ENCODE results near the gene C10orf95. TPM values are rescaled to one million over a fixed set of nuclear protein-coding genes. Genes with fewer than 3 reads are reported as not detected.

C10orf95 gene
- total RNA-seq, 1 donor from 2014 or later, result not detected

DNA sequence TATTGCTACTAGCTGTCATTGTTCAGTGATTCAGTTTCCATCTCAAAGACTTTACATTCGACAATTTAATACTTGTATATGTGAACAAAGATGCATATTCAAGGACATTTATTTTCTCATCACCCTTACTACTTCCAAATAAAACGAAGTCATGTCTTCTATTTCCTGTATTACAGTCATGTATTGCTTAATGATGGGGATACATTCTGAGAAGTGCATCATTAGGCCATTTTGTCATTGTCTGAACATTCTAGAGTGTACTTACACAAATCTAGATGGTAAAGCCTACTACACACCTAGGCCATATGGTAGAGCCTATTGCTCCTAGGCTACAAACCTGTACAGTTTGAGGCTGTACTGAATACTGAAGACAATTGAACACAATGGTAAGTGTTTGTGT is 6.5 kb downstream of the C10orf95 start:
- no peak overlapping the region for H3K4me3 Mint-ChIP-seq
- no peaks in the 10 kb centered on the region for H3K36me3 Mint-ChIP-seq
- no peak for TF ChIP-seq CTCF (IDR thresholded peaks at IDR 0.05; ENCODE audit: unreplicated experiment)
- no peak for DNase-seq (ENCODE audit: low spot score in 2 of 2, unreplicated experiment in 2 of 2)
- H3K27ac Mint-ChIP-seq, result no peak overlapping the region
- H3K27me3 Mint-ChIP-seq (ENCODE audit: low read depth), result peaks cover 2% of the 10 kb centered on the region
- H3K9me3 Mint-ChIP-seq, result no peaks in the 10 kb centered on the region
- peaks cover 6% of the 10 kb centered on the region for H3K4me1 Mint-ChIP-seq

GRCh38 chr10:102438374-102438773 is 13.0 kb downstream of the C10orf95 start:
- DNase-seq (ENCODE audit: low spot score in 2 of 2, unreplicated experiment in 2 of 2), result no peak
- Mint-ChIP-seq H3K27ac (no peak overlapping the region), H3K36me3 (no peaks in the 10 kb centered on the region), H3K27me3 (ENCODE audit: low read depth) (peaks cover 9% of the 10 kb centered on the region), H3K9me3 (no peaks in the 10 kb centered on the region), H3K4me3 (no peak overlapping the region), H3K4me1 (peaks cover 14% of the 10 kb centered on the region)
- no peak for TF ChIP-seq CTCF (IDR thresholded peaks at IDR 0.05; ENCODE audit: unreplicated experiment)

GRCh38 chr10:102437515-102437914 is 13.8 kb downstream of the C10orf95 start:
- no peak for DNase-seq (ENCODE audit: low spot score in 2 of 2, unreplicated experiment in 2 of 2)
- no peaks in the 10 kb centered on the region for H3K36me3 Mint-ChIP-seq
- TF ChIP-seq CTCF (IDR thresholded peaks at IDR 0.05; ENCODE audit: unreplicated experiment), result no peak
- H3K27ac Mint-ChIP-seq, result no peak overlapping the region
- no peak overlapping the region for H3K4me3 Mint-ChIP-seq
- peaks cover 14% of the 10 kb centered on the region for H3K4me1 Mint-ChIP-seq
- no peaks in the 10 kb centered on the region for H3K9me3 Mint-ChIP-seq
- peaks cover 9% of the 10 kb centered on the region for H3K27me3 Mint-ChIP-seq (ENCODE audit: low read depth)

DNA sequence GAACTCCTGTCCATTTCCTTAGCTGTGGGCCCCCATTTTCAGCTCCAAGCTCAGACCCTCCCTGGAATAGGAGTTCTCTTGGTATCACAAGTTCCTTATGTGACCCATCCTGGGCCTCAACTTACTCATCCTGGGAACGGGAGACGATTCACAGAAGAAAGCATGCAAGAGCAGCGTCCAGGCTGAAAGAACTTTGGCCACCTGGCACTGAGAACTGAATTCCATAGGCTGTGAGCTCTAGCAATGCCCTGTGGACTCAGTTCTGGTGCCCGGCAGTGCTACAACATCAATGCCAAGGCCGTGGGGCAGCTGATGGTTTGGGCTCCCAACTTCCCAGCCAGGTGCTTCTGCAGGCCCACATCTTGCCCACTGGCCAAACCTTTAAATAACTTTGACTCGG is 15.0 kb downstream of the C10orf95 start:
- H3K36me3 Mint-ChIP-seq, result no peaks in the 10 kb centered on the region
- H3K4me1 Mint-ChIP-seq, result peaks cover 18% of the 10 kb centered on the region
- peaks cover 7% of the 10 kb centered on the region for H3K27me3 Mint-ChIP-seq (ENCODE audit: low read depth)
- no peak for TF ChIP-seq CTCF (IDR thresholded peaks at IDR 0.05; ENCODE audit: unreplicated experiment)
- no peak for DNase-seq (ENCODE audit: low spot score in 2 of 2, unreplicated experiment in 2 of 2)
- no peak overlapping the region for H3K27ac Mint-ChIP-seq
- H3K9me3 Mint-ChIP-seq, result no peaks in the 10 kb centered on the region
- H3K4me3 Mint-ChIP-seq, result peak overlapping the region; percentile 22

- Mint-ChIP-seq H3K27me3 (ENCODE audit: low read depth) (peaks cover 7% of the 10 kb centered on the region), H3K4me3 (peak overlapping the region; percentile 46), H3K4me1 (peaks cover 18% of the 10 kb centered on the region), H3K27ac (peak overlapping the region; percentile 50), H3K36me3 (no peaks in the 10 kb centered on the region), H3K9me3 (no peaks in the 10 kb centered on the region)
- TF ChIP-seq CTCF (IDR thresholded peaks at IDR 0.05; ENCODE audit: unreplicated experiment), result no peak
- DNase-seq (ENCODE audit: low spot score in 2 of 2, unreplicated experiment in 2 of 2), result peak in 1 of 2 experiments; percentile 43
These were observed 15.7 kb downstream of the C10orf95 start for GRCh38 chr10:102435529-102436233.

Measured in mesothelial cell of epicardium (in vitro differentiated cells).